GM18861 (cell line): ENCODE data around the gene RASD2.
"Not testable (repeated sequence)": the region's sequence is repeated elsewhere in the genome, so short reads cannot be mapped to it uniquely, and the experiment has no call there.

Experiments
- ATAC-seq: cut with Tn5 transposase; IDR thresholded peaks from one replicate; pipeline ENCODE4 v1.9.1; 2021; ENCODE audit not compliant: unreplicated experiment

RASD2 gene, protein sequence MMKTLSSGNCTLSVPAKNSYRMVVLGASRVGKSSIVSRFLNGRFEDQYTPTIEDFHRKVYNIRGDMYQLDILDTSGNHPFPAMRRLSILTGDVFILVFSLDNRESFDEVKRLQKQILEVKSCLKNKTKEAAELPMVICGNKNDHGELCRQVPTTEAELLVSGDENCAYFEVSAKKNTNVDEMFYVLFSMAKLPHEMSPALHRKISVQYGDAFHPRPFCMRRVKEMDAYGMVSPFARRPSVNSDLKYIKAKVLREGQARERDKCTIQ

GRCh38 chr22:35540595-35541253 lies at the start of gene RASD2:
RASD2 (plus strand) TSS chr22:35540831; CDS start chr22:35546810, 5,979 bp downstream.
- ATAC-seq = no peak

GRCh38 chr22:35491061-35491907 lies 49.3 kb upstream of the RASD2 start:
- ATAC-seq = not testable (repeated sequence)

- no peak for ATAC-seq
Observed at GRCh38 chr22:35491908-35492380, 48.7 kb upstream of the RASD2 start.

DNA sequence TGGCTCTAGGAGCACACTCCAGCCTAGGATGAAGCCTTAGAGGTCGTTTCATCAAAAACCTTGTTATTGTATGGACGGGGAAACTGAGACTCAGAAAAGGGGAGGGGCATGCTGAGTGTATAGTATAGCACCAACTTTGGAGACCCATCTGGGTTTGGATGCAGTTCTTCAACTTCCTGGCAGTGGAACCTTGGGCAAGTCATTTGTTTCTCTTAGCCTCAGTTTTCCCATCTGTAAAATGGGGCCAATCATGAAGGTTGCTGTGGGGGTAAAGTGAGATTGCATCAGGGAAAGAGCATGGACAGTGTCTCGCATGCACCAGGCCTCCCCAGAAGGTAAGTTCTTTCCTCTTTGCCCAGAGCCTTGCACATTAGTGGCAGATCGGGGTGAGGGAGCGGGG lies 47.6 kb upstream of the RASD2 start:
- ATAC-seq = no peak

DNA sequence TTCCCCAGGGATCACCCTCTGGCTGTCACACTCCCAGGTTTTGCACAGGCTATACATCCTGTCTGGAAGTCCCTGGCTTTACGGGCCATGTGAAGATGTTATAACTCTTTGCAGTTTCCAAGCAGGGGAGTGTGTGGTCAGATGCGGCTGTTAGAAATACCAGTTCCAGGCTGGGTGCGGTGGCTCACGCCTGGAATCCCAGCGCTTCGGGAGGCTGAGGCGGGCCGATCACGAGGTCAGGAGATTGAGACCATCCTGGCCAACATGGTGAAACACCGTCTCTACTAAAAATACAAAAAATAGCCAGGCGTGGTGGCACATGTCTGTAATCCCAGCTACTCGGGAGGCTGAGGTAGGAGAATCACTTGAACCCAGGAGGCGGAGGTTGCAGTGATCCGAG lies 44.9 kb upstream of the RASD2 start:
- ATAC-seq = not testable (repeated sequence)

- no peak for ATAC-seq
Observed at GRCh38 chr22:35496768-35497312, 43.8 kb upstream of the RASD2 start.

DNA sequence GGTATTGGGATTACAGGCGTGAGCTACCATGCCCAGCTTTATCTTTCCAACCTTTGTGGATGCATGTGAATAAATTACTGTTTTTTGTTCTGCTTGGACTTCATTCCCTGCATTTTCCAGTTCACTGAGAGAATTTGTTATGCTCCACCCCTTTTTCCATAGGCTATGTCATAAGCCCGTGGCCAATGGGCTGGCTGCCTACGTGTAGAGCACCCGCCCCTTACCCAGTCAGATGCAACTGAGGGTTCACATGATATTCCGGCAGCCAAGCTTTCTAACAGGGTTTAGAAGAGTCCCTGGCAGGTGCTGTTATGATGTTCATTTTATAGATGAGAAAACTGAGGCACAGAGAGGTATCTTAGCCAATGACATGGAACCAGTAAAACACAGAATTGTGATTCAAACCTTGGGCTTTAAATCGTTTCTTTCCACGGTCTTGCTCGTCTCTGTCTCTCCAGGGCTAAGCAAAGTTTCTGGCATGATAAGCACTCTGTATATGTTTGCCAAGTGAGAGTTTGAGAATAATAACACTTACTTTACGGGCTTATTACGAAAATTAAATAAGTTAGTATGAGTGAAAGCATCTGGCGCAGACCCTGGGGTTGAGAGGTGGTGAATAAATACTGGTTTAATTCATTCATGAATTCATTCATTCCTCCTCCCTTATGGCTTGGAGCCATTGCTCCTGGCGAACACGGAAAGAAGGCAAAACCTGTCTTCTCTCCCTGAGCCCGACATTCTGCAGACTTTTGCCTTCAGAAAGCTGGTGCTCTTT lies 42.4 kb upstream of the RASD2 start:
- no peak for ATAC-seq

DNA sequence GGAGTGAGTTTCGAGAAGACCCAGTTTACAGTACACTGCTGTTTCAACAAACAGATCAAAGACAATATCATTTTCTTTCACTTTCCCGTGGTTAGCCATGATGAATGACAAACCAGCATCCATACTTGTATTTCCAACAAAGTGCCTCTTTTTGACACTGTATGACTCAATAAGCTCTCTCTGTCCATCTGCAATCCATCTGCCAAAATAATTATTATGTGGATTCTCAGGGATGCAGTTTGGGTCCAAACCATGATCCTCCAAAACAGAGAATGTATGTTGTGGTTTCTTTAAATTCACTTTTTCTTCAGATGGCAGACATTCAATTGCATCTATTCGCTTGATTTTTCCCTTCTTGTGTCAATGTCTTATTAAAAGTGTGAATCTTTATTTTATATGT lies 37.8 kb upstream of the RASD2 start:
- no peak for ATAC-seq

GRCh38 chr22:35505399-35506258 lies 35.0 kb upstream of the RASD2 start:
- no peak for ATAC-seq

GRCh38 chr22:35506259-35506570 lies 34.4 kb upstream of the RASD2 start:
- ATAC-seq = no peak

- not testable (repeated sequence) for ATAC-seq
Observed at GRCh38 chr22:35507851-35508250, 32.8 kb upstream of the RASD2 start.

DNA sequence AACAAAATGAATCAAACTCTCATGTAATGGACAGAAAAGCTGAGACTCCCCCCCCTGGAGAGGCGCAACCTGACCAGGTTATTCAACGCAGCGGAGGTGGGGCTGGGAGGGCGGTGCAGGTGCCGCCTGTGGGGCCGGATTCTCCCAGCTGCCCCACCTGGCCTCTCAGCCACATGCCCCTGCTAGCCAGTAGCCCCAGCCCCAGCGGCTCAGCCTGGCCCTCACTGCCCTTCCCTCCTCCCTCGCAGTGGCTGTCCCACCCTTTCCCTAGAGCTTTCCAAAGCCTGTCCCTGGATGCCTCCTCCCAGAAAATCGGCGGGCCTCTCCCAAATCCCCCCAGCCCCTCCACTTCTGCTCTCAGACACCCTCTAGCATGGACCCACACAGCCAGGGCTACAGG lies 31.2 kb upstream of the RASD2 start:
- ATAC-seq = no peak

DNA sequence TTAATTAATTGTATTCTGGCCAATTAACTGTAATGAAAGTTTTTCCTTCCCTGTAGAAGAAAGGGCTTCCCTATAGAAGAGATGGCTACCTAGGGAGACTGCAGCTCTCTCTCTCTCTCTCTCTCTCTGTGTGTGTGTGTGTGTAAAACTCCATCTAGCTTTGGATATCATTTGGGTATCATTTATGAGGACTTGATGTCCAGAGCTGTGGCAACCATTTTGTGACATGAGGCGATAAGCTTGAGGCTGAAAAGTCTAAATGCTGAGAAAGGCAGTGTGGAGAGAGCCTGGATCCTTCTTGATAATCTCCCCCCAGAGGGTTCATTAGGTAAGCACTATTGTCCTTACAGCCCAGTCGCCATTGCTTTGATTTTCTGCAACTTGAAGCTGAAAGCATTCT lies 30.7 kb upstream of the RASD2 start:
- no peak for ATAC-seq

GRCh38 chr22:35510481-35510934 lies 30.1 kb upstream of the RASD2 start:
- no peak for ATAC-seq

- ATAC-seq = no peak
Observed at GRCh38 chr22:35510951-35511350, 29.7 kb upstream of the RASD2 start.

DNA sequence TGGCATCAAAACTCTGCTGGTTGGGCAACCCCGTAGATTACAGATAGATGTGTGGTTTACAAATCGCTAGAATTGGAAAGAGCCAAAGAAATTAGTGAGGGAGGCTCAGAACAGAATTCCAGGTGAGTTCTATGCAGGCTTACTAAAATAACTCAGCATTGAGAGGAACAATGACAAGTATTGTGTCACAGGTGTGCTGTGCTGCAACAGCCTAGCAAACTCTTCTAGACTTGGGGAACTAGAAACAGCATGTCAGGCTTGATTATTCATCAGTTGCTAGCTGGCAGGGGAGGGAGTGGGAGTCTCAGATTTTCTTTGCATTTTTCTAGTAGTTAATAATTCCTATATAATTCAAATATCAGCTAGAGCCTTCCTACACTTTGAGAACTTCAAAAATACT lies 26.3 kb upstream of the RASD2 start:
- ATAC-seq = no peak

DNA sequence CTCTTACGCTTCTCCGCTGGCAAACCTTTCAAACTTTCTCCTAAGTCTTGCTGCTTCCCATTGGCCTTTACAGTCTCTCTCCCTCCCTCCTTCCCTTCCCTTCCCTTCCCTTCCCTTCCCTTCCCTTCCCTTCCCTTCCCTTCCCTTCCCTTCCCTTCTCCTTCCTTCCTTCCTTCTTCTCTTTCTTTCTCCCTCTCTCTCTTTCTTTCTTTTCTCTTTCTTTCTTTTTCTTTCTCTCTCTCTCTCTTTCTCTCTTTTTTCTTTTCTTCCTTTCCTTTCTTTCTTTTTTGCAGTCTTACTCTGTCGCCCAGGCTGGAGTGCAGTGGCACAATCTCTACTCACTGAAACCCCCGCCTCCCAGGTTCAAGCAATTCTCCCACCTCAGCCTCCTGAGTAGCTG lies 24.7 kb upstream of the RASD2 start:
- not testable (repeated sequence) for ATAC-seq

- no peak for ATAC-seq
Observed at GRCh38 chr22:35516723-35517122, 23.9 kb upstream of the RASD2 start.

GRCh38 chr22:35517207-35517606 lies 23.4 kb upstream of the RASD2 start:
- ATAC-seq = no peak
